Posterior cingulate gyrus (tissue), 11 donors: Measurements from ENCODE around the gene OSBPL2.
A peak's percentile ranks its signal among the peaks of the same experiment; 100 is the strongest.

Experiments
- DNase-seq, 10 donors: peaks; one replicate each; pipeline versions ENCODE4 v3.0.0 to v3.0.0-alpha.2; 2020 to 2021; ENCODE audit warnings: mixed read lengths in 3 of 10
- intact Hi-C: fragments of 100-400 bp; cut with DNase I; formaldehyde crosslinking; loops from one replicate; pipeline ENCODE4 v1.15.1; 2023

Gene OSBPL2

GRCh38 chr20:62244644-62245108, 6.4 kb downstream of the OSBPL2 start:
- intact Hi-C loops = no loop called here

GRCh38 chr20:62245911-62246280, 7.6 kb downstream of the OSBPL2 start:
- intact Hi-C loops = no loop called here
- DNase-seq = no peak

More at GRCh38 chr20:62244644-62245108, 6.4 kb downstream of the OSBPL2 start:
- DNase-seq = no peak

DNA sequence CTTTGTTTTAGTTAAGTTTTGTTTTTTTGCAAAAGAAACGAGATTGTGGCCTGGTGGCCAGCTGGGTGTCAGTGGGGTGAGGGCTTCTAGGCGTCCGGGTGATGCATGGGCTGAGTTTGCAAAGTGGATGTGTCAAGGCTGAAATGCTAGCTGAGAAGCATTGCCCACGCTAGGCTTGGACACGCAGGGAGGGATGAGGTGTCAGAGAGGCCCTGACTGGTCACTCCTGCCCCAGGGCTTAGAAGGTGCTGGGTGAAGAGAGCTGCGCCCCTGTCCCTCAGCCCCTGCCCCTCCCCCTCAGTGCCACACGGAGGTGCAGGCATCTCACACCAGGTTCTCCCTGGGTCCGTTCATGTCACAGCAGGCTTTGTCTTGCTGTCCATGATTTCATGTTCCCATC, 8.1 kb downstream of the OSBPL2 start:
- intact Hi-C loops = no loop called here
- DNase-seq = no peak

- intact Hi-C loops = no loop called here
These were observed 8.7 kb downstream of the OSBPL2 start for GRCh38 chr20:62246872-62247652.

DNA sequence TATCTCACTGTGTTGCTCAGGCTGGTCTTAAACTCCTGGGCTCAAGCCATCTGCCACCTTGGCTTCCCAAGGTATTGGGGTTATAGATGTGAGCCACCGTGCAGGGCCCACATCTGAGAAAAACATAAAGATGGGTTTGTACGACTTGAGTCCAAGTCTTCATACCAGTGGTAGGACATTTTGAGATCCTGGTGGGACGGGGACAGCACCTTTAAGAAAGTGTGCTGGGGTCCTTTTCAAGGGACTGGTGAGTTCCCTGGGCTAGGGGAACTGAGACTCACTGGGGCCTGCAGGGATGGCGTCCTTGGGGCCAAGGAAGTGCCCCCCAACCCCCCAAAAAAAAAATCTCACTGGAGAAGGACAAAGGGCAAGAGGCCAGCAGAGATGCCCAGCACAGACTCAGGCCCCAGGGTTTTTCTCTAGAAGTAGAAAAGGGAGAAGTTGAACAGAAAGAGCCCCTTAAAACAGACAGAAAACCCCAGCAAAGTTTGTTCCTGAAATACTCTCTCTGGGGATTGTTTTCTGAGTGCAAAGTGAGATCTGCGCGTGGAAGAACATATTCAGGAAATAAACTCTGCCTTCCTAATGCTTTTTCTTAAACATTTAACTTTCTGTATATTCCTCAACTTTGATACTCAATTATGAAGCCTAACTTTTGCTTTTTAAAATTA, 10.7 kb downstream of the OSBPL2 start:
- intact Hi-C loops = no loop called here

More at GRCh38 chr20:62246872-62247652, 8.7 kb downstream of the OSBPL2 start:
- DNase-seq = no peak

GRCh38 chr20:62252342-62252966, 14.1 kb downstream of the OSBPL2 start:
- intact Hi-C loops = no loop called here
- peak in 1 of 10 donors; percentile 17 for DNase-seq

More for the DNA sequence above, 10.7 kb downstream of the OSBPL2 start:
- no peak for DNase-seq

- DNase-seq = no peak
- intact Hi-C loops = no loop called here
These were observed 15.1 kb downstream of the OSBPL2 start for GRCh38 chr20:62253398-62253797.

GRCh38 chr20:62254021-62254724, 15.9 kb downstream of the OSBPL2 start:
- DNase-seq = peak in 1 of 10 donors; percentile 16
- intact Hi-C loops = no loop called here

GRCh38 chr20:62255976-62256375, 17.7 kb downstream of the OSBPL2 start:
- no peak for DNase-seq
- intact Hi-C loops = no loop called here

- DNase-seq = no peak
- intact Hi-C loops = no loop called here
These were observed 20.4 kb downstream of the OSBPL2 start for GRCh38 chr20:62258499-62259293.

- DNase-seq = no peak
- intact Hi-C loops = no loop called here
These were observed 20.9 kb downstream of the OSBPL2 start for GRCh38 chr20:62259294-62259565.

DNA sequence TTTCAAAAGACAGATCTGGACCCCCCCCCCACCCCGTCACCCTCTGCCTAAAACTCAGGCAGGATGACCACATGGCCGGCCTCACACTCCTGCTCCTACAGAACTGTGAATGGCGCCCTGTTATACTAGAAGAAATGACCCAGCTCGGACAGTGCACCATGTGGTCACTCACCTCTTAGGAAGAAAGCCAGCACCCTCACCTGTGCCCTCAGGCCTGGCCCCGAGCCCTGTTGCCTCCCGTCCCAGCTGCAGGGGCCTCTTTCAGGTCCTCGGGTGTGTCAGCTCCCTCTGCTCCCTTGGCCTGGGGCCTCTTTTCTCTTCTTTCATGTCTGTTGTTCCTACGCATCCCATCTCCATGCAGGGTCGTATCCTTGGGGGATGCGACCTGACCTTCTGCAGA, 23.7 kb downstream of the OSBPL2 start:
- no peak for DNase-seq
- intact Hi-C loops = no loop called here

DNA sequence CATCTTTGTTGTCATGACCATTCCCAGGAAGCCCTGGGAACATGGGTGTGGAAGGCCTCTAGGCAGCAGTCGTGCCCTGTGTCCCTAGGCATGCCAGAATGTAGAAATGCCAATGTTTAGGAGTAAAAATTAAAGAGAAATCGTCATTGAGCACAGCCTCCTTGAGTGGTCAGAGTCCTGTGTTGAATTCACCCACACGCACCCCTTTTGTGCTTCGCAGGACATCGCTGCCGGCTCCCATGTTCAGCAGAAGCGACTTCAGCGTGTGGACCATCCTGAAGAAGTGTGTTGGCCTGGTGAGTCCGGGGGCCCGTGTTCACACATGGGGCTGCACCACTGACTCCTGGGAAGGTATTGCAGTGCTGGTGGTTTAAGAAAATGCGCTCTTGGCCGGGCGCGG, 25.1 kb downstream of the OSBPL2 start:
- intact Hi-C loops = no loop called here
- DNase-seq = peak in 1 of 10 donors; percentile 56

GRCh38 chr20:62265365-62265764, 27.0 kb downstream of the OSBPL2 start:
- no peak for DNase-seq

GRCh38 chr20:62266340-62266739, 28.0 kb downstream of the OSBPL2 start:
- intact Hi-C loops = no loop called here
- DNase-seq = no peak

More at GRCh38 chr20:62265365-62265764, 27.0 kb downstream of the OSBPL2 start:
- intact Hi-C loops = no loop called here

GRCh38 chr20:62266851-62267250, 28.5 kb downstream of the OSBPL2 start:
- no peak for DNase-seq
- intact Hi-C loops = no loop called here

- intact Hi-C loops = no loop called here
- DNase-seq = peak in 8 of 10 donors; percentile 46 to 94 (median 66)
These were observed 29.2 kb downstream of the OSBPL2 start for GRCh38 chr20:62267543-62267942.

GRCh38 chr20:62268228-62268900, 30.0 kb downstream of the OSBPL2 start:
- no peak for DNase-seq
- intact Hi-C loops = no loop called here

GRCh38 chr20:62269378-62269777, 31.1 kb downstream of the OSBPL2 start:
- intact Hi-C loops = no loop called here
- no peak for DNase-seq

DNA sequence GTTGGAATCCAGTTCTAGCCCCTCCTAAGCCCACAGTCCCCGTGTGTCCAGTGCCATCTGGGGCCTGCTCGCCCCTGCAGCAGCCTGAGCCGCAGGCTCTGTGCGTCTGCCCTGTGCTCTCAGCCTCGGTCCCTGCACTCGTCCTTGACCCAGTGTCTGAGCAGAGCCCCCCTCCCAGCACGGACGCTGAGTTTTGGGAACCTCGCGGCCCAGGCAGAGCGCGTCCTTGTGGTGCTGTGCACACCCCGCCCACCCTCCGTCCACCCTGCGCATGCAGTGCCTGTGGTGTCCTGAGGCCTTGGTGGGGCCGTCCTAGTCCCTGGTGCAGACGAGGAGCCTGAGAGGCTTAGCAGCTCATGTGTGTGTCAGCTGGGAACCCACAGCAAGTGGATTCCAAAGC, 31.6 kb downstream of the OSBPL2 start:
- intact Hi-C loops = no loop called here
- no peak for DNase-seq
